CD1c-positive myeloid dendritic cell (primary cell): ENCODE data around the gene DESI2.
"Not testable (repeated sequence)": the region's sequence is repeated elsewhere in the genome, so short reads cannot be mapped to it uniquely, and the experiment has no call there.

Experiments
- DNase-seq: peaks from one replicate; pipeline ENCODE4 v3.0.0-alpha.2; 2016; ENCODE audit errors: extremely low spot score

DESI2 gene

GRCh38 chr1:244705261-244706234 is 52.6 kb downstream of the DESI2 start:
- no peak for DNase-seq

- DNase-seq: no peak
Measured at GRCh38 chr1:244709076-244709475, 56.1 kb downstream of the DESI2 start.

- no peak for DNase-seq
Measured at GRCh38 chr1:244709476-244710368, 56.8 kb downstream of the DESI2 start.

- DNase-seq: no peak
Measured at GRCh38 chr1:244710474-244711062, 57.6 kb downstream of the DESI2 start.

- DNase-seq: no peak
Measured at GRCh38 chr1:244712669-244713068, 59.7 kb downstream of the DESI2 start.

- DNase-seq: peak; percentile 11
Measured at GRCh38 chr1:244713332-244713731, 60.4 kb downstream of the DESI2 start.

- DNase-seq: no peak
Measured at GRCh38 chr1:244727871-244728474, 75.0 kb downstream of the DESI2 start.

GRCh38 chr1:244730153-244730933 is 77.4 kb downstream of the DESI2 start:
- DNase-seq: peak; percentile 18

- no peak for DNase-seq
Measured at GRCh38 chr1:244730934-244731434, 78.1 kb downstream of the DESI2 start.

- no peak for DNase-seq
Measured at GRCh38 chr1:244731651-244732050, 78.7 kb downstream of the DESI2 start.

GRCh38 chr1:244732851-244733450 is 80.0 kb downstream of the DESI2 start:
- DNase-seq: no peak

- no peak for DNase-seq
Measured at GRCh38 chr1:244735404-244735803, 82.5 kb downstream of the DESI2 start.

GRCh38 chr1:244735876-244736561 is 83.1 kb downstream of the DESI2 start:
- no peak for DNase-seq

- DNase-seq: not testable (repeated sequence)
Measured at GRCh38 chr1:244739140-244739539, 86.2 kb downstream of the DESI2 start.

GRCh38 chr1:244740027-244740617 is 87.2 kb downstream of the DESI2 start:
- DNase-seq: not testable (repeated sequence)

GRCh38 chr1:244741692-244742091 is 88.8 kb downstream of the DESI2 start:
- DNase-seq: no peak

GRCh38 chr1:244749230-244750016 is 96.5 kb downstream of the DESI2 start:
- no peak for DNase-seq

- no peak for DNase-seq
Measured at GRCh38 chr1:244751271-244751895, 98.5 kb downstream of the DESI2 start.
